ENCODE data around the gene YBX2.

Gene YBX2

GRCh38 chr17:7323731-7324437 lies 29.4 kb upstream of the YBX2 start:
- DNase-seq (ENCODE audit: low read depth in 1 of 2, low spot score in 1 of 2) = peak; percentile 55 to 60

- DNase-seq (ENCODE audit: low read depth in 1 of 2, low spot score in 1 of 2) = no peak
Observed at GRCh38 chr17:7322520-7323194, 28.2 kb upstream of the YBX2 start.

GRCh38 chr17:7321466-7321865 lies 27.0 kb upstream of the YBX2 start:
- no peak for DNase-seq (ENCODE audit: low read depth in 1 of 2, low spot score in 1 of 2)

- DNase-seq (ENCODE audit: low read depth in 1 of 2, low spot score in 1 of 2) = no peak
Observed at GRCh38 chr17:7318121-7318860, 23.9 kb upstream of the YBX2 start.

GRCh38 chr17:7317161-7317803 lies 22.8 kb upstream of the YBX2 start:
- DNase-seq (ENCODE audit: low read depth in 1 of 2, low spot score in 1 of 2) = no peak

- no peak for DNase-seq (ENCODE audit: low read depth in 1 of 2, low spot score in 1 of 2)
Observed at GRCh38 chr17:7315570-7316235, 21.3 kb upstream of the YBX2 start.

GRCh38 chr17:7314719-7315569 lies 20.5 kb upstream of the YBX2 start, which contains the start of gene GPS2:
TSS of gene GPS2 (minus strand) at chr17:7315360. CDS start at chr17:7315052, 308 bp downstream.
- DNase-seq (ENCODE audit: low read depth in 1 of 2, low spot score in 1 of 2) = peak; percentile 87 to 93

GRCh38 chr17:7313890-7314718 lies 19.7 kb upstream of the YBX2 start:
- DNase-seq (ENCODE audit: low read depth in 1 of 2, low spot score in 1 of 2) = no peak

GRCh38 chr17:7313088-7313889 lies 18.9 kb upstream of the YBX2 start:
- no peak for DNase-seq (ENCODE audit: low read depth in 1 of 2, low spot score in 1 of 2)

GRCh38 chr17:7312432-7313087 lies 18.1 kb upstream of the YBX2 start:
- DNase-seq (ENCODE audit: low read depth in 1 of 2, low spot score in 1 of 2) = no peak

- DNase-seq (ENCODE audit: low read depth in 1 of 2, low spot score in 1 of 2) = no peak
Observed at GRCh38 chr17:7311110-7311705, 16.8 kb upstream of the YBX2 start.

- DNase-seq (ENCODE audit: low read depth in 1 of 2, low spot score in 1 of 2) = no peak
Observed at GRCh38 chr17:7309628-7310027, 15.2 kb upstream of the YBX2 start.

GRCh38 chr17:7308625-7309433 lies 14.4 kb upstream of the YBX2 start:
- DNase-seq (ENCODE audit: low read depth in 1 of 2, low spot score in 1 of 2) = peak; percentile 66 to 79

GRCh38 chr17:7307686-7308624 lies 13.5 kb upstream of the YBX2 start:
- DNase-seq (ENCODE audit: low read depth in 1 of 2, low spot score in 1 of 2) = peak in 1 of 2 donors; percentile 43

GRCh38 chr17:7306911-7307685 lies 12.7 kb upstream of the YBX2 start, which contains the start of gene EIF5A:
TSS of gene EIF5A (plus strand) at chr17:7307628. CDS start at chr17:7309636, 2,008 bp downstream.
- DNase-seq (ENCODE audit: low read depth in 1 of 2, low spot score in 1 of 2) = peak; percentile 100

Data from activated T-helper 1 cell treated with anti-CD3 and anti-CD28 coated beads, Interleukin-2, amount 50 U/mL, for 16 hours (primary cell).